AG04449 (cell line): ENCODE measurements around the gene ZBTB46.
A peak's percentile ranks its signal among the peaks of the same experiment; 100 is the strongest.

Experiments
- CTCF ChIA-PET: fragments of 350-600 bp; formaldehyde crosslinking; extraction: SDS; loops from one replicate; lab custom pipeline; 2021; ENCODE audit warnings: antibody characterized with exemption; lab: Yijun Ruan, JAX
- POLR2A ChIA-PET: fragments of 400-600, 350-600 bp; formaldehyde crosslinking; extraction: SDS; loops from one replicate; lab custom pipeline; 2020; ENCODE audit warnings: antibody characterized with exemption, inconsistent platforms; lab: Yijun Ruan, JAX
- DNase-seq: peaks from one replicate; pipeline ENCODE4 v3.0.0-alpha.2; 2010; ENCODE audit warnings: low read depth, low spot score
- H3K4me3 ChIP-seq: 2 replicates; pipeline ENCODE4 v1.5.1; 2011; ENCODE audit warnings: low read depth, mild to moderate bottlenecking, control low read depth, low read length
- TF ChIP-seq, protein P1 (sequence below): IDR thresholded peaks from one replicate; pipeline ENCODE4 v1.5.1; 2011; ENCODE audit warnings: mild to moderate bottlenecking, moderate library complexity, low read length, control low read depth, inconsistent platforms; ENCODE audit not compliant: insufficient read depth; ENCODE audit errors: missing control alignments

ZBTB46 gene

DNA sequence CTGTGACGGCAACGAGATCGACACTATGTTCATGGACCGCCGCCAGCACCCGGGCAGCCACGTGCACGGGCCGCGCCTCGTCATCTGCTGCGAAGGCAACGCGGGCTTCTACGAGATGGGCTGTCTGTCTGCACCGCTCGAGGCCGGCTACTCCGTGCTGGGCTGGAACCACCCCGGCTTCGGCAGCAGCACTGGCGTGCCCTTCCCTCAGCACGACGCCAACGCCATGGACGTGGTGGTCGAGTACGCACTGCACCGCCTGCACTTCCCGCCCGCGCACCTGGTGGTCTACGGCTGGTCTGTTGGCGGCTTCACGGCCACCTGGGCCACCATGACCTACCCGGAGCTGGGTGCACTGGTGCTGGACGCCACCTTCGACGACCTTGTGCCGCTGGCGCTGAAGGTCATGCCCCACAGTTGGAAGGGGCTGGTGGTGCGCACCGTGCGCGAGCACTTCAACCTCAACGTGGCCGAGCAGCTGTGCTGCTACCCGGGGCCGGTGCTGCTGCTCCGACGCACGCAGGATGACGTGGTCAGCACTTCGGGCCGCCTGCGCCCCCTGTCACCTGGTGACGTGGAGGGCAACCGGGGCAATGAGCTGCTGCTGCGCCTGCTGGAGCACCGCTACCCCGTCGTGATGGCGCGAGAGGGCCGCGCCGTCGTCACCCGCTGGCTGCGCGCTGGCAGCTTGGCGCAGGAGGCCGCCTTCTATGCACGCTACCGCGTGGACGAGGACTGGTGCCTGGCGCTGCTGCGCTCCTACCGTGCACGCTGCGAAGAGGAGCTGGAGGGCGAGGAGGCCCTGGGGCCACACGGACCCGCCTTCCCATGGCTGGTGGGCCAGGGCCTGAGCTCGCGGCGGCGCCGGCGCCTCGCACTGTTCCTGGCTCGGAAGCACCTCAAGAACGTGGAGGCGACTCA is 31.2 kb upstream of the ZBTB46 start:
- CTCF ChIA-PET = interaction anchor here (3.6 to 5.1 kb wide), 2 partner anchors 76 to 325 kb away, joined by 23 to 47 read pairs; partner anchors contain the start of gene PTK6
- no peak for DNase-seq
- POLR2A ChIA-PET = no interaction called here
- H3K4me3 ChIP-seq = no peak overlapping the region
- TF ChIP-seq, protein P1, sequence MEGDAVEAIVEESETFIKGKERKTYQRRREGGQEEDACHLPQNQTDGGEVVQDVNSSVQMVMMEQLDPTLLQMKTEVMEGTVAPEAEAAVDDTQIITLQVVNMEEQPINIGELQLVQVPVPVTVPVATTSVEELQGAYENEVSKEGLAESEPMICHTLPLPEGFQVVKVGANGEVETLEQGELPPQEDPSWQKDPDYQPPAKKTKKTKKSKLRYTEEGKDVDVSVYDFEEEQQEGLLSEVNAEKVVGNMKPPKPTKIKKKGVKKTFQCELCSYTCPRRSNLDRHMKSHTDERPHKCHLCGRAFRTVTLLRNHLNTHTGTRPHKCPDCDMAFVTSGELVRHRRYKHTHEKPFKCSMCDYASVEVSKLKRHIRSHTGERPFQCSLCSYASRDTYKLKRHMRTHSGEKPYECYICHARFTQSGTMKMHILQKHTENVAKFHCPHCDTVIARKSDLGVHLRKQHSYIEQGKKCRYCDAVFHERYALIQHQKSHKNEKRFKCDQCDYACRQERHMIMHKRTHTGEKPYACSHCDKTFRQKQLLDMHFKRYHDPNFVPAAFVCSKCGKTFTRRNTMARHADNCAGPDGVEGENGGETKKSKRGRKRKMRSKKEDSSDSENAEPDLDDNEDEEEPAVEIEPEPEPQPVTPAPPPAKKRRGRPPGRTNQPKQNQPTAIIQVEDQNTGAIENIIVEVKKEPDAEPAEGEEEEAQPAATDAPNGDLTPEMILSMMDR = no peak

DNA sequence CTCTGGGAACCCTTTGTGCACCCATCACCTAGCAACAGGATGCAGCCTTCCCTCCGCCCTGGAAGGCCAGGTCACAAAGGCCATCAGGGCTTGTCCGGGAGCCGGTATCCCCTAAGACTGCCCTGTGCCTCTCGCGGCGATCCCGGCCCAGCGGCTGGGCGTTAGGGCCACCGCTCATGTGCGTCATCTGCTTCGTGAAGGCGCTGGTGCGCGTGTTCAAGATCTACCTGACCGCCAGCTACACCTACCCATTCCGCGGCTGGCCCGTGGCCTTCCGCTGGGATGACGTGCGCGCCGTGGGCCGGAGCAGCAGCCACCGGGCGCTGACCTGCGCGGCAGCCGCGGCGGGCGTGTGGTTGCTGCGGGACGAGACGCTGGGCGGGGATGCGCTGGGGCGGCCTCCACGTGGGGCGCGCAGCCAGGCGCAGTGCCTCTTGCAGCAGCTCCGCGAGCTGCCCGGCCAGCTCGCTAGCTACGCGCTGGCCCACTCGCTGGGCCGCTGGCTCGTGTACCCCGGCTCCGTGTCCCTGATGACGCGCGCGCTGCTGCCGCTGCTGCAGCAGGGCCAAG is 30.4 kb upstream of the ZBTB46 start, which contains the start of gene ABHD16B:
Gene ABHD16B (plus strand): TSS at position 134 of the 570 bp plus-strand sequence. CDS start 43 bp downstream, at position 177.
- ChIA-PET CTCF (no interaction called here), POLR2A (no interaction called here)
- DNase-seq = no peak
- H3K4me3 ChIP-seq = no peak within 1 kb of the TSS
- TF ChIP-seq, protein P1 = no peak

DNA sequence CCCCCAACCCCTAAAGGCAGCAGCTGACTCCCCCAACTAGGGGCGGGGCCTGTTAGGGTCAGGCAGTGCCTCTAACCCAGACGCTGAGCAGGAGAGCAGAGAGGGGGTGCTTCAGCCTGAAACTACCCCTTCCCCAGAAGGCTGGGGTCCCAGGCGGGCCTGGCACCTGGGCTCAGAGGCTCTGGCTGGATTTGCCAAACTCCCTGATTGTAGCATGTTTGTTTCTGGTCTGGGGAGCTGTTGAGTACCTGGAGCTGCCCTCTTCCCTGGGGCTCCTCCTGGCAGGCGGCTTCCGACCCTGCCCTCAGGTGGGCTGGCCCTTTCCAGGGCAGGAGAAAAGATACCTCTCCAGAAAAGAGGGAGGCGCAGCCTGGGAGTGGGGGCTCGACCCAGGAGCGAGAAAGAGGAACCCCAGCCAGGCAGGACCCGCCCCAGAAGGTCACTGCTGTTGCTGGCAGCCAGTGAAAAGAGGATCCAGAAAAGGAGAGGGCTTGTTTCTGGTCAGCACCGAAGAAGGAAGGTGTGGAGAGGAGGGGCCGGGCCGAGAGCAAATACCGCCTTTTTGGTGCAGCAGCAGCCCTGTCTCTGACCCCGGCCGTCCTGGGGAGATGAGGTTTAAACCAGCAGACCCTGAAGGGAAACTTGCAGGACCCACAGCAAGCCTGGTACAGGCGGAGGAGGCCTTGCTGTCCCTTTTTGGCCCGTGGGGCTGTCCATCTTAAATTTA is 29.4 kb upstream of the ZBTB46 start:
- no peak overlapping the region for H3K4me3 ChIP-seq
- ChIA-PET CTCF (no interaction called here), POLR2A (no interaction called here)
- TF ChIP-seq, protein P1 = no peak
- DNase-seq = no peak

DNA sequence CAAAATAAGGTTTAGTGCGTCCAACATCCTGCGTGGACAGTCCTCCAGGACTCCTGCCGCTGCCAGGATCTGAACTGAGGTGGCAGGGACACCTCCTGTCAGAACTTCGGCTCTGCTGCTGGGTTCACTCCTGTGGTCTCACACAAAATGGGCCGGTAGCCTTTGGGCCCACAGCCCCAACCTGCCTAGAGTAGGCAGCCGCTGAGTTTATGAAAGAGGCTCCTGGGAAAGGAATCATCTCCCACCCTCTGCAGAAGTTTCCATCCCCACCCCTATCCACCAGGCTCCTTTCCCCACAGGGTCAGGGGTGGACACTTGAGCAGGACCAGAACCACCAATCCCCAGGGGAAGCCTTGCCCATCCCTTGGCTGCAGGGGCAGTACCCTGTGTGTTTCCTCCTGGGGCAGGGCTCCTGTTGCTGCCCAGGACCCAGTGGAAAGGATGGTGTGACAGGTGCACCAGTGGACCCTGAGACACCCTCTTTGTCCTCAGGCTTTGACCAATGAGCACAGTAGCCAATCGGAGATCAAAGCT is 28.2 kb upstream of the ZBTB46 start:
- TF ChIP-seq, protein P1 = no peak
- ChIA-PET POLR2A (no interaction called here), CTCF (interaction anchor here (1.0 to 2.8 kb wide), 3 partner anchors 73 to 322 kb away, joined by 4 to 10 read pairs (median 6); partner anchors contain the start of gene PTK6)
- DNase-seq = no peak
- no peak overlapping the region for H3K4me3 ChIP-seq

DNA sequence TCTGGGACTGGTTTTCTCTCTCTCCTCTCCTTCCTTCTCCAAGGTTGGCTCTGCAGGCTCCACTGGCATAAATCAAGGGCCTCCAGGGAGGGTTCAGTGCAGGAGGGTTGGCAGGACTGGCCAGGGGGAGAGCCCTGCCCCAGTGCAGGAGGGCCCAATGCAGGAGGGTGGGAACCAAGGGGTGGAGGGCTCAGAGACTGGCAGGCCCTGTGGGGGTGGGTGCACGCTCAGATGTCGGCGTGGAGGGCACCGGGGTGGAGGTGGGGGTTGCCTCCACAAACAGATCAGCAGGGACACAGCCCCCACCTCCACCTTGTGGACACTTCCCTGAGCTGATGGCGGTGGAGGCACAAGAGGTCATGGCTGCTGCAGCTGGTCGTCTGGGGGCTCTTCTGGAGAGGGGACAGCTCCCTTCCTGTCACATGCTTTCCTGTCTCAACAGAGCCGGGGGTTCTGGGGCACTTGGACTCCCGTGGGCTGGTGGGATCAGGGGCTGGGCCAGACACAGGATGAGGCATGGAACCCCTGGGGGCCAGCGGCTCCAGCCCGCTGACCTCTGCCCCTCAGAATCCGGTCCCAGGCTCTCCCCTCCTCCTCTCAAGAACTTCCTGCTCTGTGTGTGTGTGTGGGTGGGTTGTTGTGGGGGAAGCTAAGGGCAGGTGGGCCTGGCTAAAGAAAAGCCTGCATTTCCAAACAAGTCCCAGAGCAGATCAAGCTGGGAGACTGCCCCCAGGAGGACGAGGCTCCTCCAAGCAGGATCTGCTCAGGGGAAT is 27.5 kb upstream of the ZBTB46 start:
- H3K4me3 ChIP-seq = no peak overlapping the region
- CTCF ChIA-PET = interaction anchor here (1.0 to 2.8 kb wide), 4 partner anchors 11 to 321 kb away, joined by 3 to 10 read pairs (median 5); partner anchors contain the start of gene PTK6
- TF ChIP-seq, protein P1 = peak; percentile 39
- POLR2A ChIA-PET = no interaction called here
- DNase-seq = no peak
